Measurements from ENCODE around the gene ENGASE.

Gene ENGASE

GRCh38 chr17:79125503-79125902 lies 50.9 kb downstream of the ENGASE start:
- CTCF ChIA-PET, result interaction anchor here (0.7 to 1.1 kb wide), 2 partner anchors 14 to 571 kb away, joined by 3 to 4 read pairs; no protein-coding TSS in a partner anchor
- no peak for TF ChIP-seq CTCF (conservative IDR thresholded peaks at IDR 0.05; ENCODE audit: low read depth)
- no peak overlapping the region for H3K27ac ChIP-seq
- no peak for DNase-seq (ENCODE audit: low spot score)
- POLR2A ChIA-PET (ENCODE audit: low non-redundant PET), result no interaction called here

GRCh38 chr17:79126139-79126538 lies 51.5 kb downstream of the ENGASE start:
- no peak; the same call in 1 of the 2 replicates for TF ChIP-seq CTCF (conservative IDR thresholded peaks at IDR 0.05; ENCODE audit: low read depth)
- ChIA-PET POLR2A (ENCODE audit: low non-redundant PET) (no interaction called here), CTCF (interaction anchor here (0.7 to 1.1 kb wide), 2 partner anchors 14 to 571 kb away, joined by 3 to 4 read pairs; no protein-coding TSS in a partner anchor)
- DNase-seq (ENCODE audit: low spot score), result no peak
- no peak overlapping the region for H3K27ac ChIP-seq

- DNase-seq (ENCODE audit: low spot score), result no peak
- TF ChIP-seq CTCF (conservative IDR thresholded peaks at IDR 0.05; ENCODE audit: low read depth), result no peak
- ChIA-PET CTCF (interaction anchor here (0.7 kb wide), 1 partner anchor 40 kb away, joined by 5 read pairs; no protein-coding TSS in a partner anchor), POLR2A (ENCODE audit: low non-redundant PET) (no interaction called here)
- H3K27ac ChIP-seq, result no peak overlapping the region
Measured at GRCh38 chr17:79127534-79128135, 53.0 kb downstream of the ENGASE start.

- DNase-seq (ENCODE audit: low spot score), result no peak
- POLR2A ChIA-PET (ENCODE audit: low non-redundant PET), result no interaction called here
- no peak overlapping the region for H3K27ac ChIP-seq
- no peak for TF ChIP-seq CTCF (conservative IDR thresholded peaks at IDR 0.05; ENCODE audit: low read depth)
- CTCF ChIA-PET, result no interaction called here
Measured at GRCh38 chr17:79129523-79129922, 54.9 kb downstream of the ENGASE start.

- TF ChIP-seq CTCF (conservative IDR thresholded peaks at IDR 0.05; ENCODE audit: low read depth), result no peak
- no peak for DNase-seq (ENCODE audit: low spot score)
- ChIA-PET CTCF (no interaction called here), POLR2A (ENCODE audit: low non-redundant PET) (no interaction called here)
- H3K27ac ChIP-seq, result no peak overlapping the region
Measured at GRCh38 chr17:79130536-79131273, 56.1 kb downstream of the ENGASE start.

- no peak overlapping the region for H3K27ac ChIP-seq
- POLR2A ChIA-PET (ENCODE audit: low non-redundant PET), result no interaction called here
- no peak for TF ChIP-seq CTCF (conservative IDR thresholded peaks at IDR 0.05; ENCODE audit: low read depth)
Measured at GRCh38 chr17:79131274-79131635, 56.6 kb downstream of the ENGASE start.

More at GRCh38 chr17:79131274-79131635, 56.6 kb downstream of the ENGASE start:
- CTCF ChIA-PET, result no interaction called here
- DNase-seq (ENCODE audit: low spot score), result no peak
